EH (cell line): ENCODE measurements around the gene PPIL6.
A peak's percentile ranks its signal among the peaks of the same experiment; 100 is the strongest.

Source experiments
- DNase-seq: peaks from one replicate; pipeline ENCODE4 v3.0.0-alpha.2; 2015; ENCODE audit warnings: low read depth

Gene PPIL6

GRCh38 chr6:109449064-109449794, 8.8 kb upstream of the PPIL6 start:
- DNase-seq: no peak

- no peak for DNase-seq
Measured at GRCh38 chr6:109448615-109449014, 8.2 kb upstream of the PPIL6 start.

- DNase-seq: no peak
Measured at GRCh38 chr6:109447878-109448555, 7.6 kb upstream of the PPIL6 start.

- no peak for DNase-seq
Measured at GRCh38 chr6:109447087-109447486, 6.7 kb upstream of the PPIL6 start.

- no peak for DNase-seq
Measured at GRCh38 chr6:109446541-109446940, 6.1 kb upstream of the PPIL6 start.

- DNase-seq: no peak
Measured at GRCh38 chr6:109446072-109446471, 5.6 kb upstream of the PPIL6 start.

- DNase-seq: no peak
Measured at GRCh38 chr6:109445382-109445781, 5.0 kb upstream of the PPIL6 start.

- DNase-seq: no peak
Measured at GRCh38 chr6:109443425-109443950, 3.1 kb upstream of the PPIL6 start.

GRCh38 chr6:109442393-109442924, 2.0 kb upstream of the PPIL6 start:
- no peak for DNase-seq

- peak; percentile 62 for DNase-seq
Measured at GRCh38 chr6:109441069-109441816, 815 bp upstream of the PPIL6 start.

GRCh38 chr6:109436041-109436440, 4.4 kb downstream of the PPIL6 start:
- DNase-seq: no peak

- peak; percentile 42 for DNase-seq
Measured at GRCh38 chr6:109434456-109434855, 6.0 kb downstream of the PPIL6 start.

GRCh38 chr6:109429496-109429895, 10.9 kb downstream of the PPIL6 start:
- no peak for DNase-seq

- peak; percentile 78 for DNase-seq
Measured at GRCh38 chr6:109428889-109429477, 11.4 kb downstream of the PPIL6 start.

- DNase-seq: no peak
Measured at GRCh38 chr6:109424946-109425345, 15.5 kb downstream of the PPIL6 start.

- no peak for DNase-seq
Measured at GRCh38 chr6:109421184-109421583, 19.2 kb downstream of the PPIL6 start.

GRCh38 chr6:109420751-109421150, 19.7 kb downstream of the PPIL6 start:
- no peak for DNase-seq

- DNase-seq: no peak
Measured at GRCh38 chr6:109417646-109418045, 22.8 kb downstream of the PPIL6 start.

- DNase-seq: no peak
Measured at GRCh38 chr6:109411034-109411433, 29.4 kb downstream of the PPIL6 start.

- peak; percentile 42 for DNase-seq
Measured at GRCh38 chr6:109406196-109406595, 34.2 kb downstream of the PPIL6 start.

GRCh38 chr6:109397020-109397419, 43.4 kb downstream of the PPIL6 start:
- DNase-seq: peak; percentile 25
